Inflammatory macrophage treated with lipopolysaccharide for 4 hours (primary cell): ENCODE data around the gene MRPL32.

Experiments used
- DNase-seq: peaks from one replicate; pipeline ENCODE4 v3.0.0-alpha.2; 2020

The MRPL32 gene

DNA sequence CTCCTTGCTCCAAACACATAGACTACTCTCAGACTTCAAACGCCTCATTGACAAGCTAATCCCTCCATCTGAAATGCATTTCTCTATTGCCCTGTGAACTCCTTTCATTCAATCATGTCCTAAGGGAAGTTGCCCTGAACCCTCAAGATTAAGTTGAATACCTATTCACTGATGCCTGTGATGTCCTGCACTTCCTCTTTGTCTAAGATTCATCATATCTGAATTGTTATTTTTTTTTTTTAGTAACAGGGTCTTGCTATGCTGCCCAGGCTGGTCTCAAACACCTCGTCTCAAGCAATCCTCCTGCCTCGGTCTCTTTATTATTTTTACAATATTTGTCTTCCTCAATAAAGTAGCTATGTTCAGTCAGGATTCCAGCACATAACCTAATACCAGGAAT is 3.4 kb upstream of the MRPL32 start:
- no peak for DNase-seq

- DNase-seq, result no peak
Observed at GRCh38 chr7:42929449-42929848, 2.7 kb upstream of the MRPL32 start.

DNA sequence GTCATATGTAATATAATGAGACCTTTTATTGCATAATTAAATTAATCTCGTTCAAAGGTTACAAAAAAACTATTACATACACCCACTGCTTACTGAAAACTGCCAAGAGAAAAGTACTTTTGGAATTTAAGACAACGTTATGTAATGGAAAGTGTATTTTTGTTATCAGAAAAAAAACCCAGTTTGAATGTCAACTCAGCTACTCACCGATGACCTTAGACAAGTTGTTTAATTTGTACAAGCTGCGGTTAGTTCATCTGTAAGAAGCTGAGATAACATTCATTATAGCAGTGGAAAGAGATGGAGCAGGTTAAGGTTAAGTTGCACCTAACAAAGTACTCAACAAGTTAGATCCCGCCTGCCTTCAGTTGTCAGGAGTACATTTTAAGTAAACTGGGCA is 1.3 kb upstream of the MRPL32 start:
- DNase-seq, result no peak

DNA sequence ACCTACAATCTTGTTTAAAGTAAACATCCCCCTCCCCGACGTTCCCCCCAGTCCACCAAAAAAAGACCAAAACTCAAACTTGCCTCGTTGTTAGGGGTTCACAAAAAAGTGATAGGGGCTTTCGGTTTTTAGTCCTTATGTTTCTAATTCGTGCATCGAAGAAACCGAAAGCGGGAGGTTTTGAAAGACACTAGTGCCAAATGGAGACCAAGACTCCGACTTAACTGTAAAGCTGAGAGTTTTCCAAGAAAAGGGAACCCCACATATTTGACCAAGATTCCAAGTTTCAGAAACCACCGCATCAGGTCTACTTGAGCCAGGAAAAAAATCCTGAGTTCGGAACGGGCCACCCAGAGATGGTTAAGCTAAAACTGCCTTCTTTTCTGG is 736 bp upstream of the MRPL32 start:
- peak; percentile 75 for DNase-seq

DNA sequence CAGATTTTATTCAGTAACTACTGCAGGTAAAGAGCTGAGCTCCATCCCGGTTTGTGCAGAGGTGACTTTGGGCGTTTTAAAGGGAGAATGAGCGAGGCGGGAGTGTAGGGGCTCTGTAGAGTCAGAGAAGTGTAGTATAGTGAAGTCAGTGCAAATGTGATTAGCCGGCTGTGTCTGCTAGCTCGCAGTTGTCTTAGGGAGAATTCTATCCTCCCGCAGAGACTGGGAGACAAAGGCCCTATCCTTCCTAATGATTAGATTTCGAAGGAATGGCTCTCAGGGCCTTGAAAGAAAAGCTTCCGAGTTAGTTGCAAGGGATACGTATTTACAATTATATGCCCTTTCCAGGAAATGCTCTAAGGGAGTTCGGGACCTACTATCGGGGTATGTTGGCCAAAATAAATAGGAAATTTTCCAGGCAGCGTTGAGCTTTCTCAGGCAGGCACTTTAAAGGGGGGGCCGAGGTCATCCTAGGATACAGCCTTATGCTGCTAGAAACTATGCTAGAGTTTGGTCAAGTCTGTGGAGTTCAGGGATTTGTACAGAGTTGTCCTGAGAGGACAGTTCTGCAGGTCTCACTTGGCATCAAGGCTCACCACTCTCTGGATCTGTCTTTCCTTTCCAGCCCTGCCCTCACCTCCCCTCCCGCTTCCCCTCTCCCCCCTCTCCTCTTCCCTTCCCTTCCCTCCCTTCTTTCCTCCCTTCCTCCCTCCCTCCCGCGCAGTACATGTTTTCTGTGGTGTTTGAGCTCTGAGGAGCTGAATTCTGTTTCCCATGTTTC is 825 bp downstream of the MRPL32 start:
- DNase-seq, result no peak

GRCh38 chr7:42934291-42934690 is 2.1 kb downstream of the MRPL32 start:
- peak; percentile 59 for DNase-seq

DNA sequence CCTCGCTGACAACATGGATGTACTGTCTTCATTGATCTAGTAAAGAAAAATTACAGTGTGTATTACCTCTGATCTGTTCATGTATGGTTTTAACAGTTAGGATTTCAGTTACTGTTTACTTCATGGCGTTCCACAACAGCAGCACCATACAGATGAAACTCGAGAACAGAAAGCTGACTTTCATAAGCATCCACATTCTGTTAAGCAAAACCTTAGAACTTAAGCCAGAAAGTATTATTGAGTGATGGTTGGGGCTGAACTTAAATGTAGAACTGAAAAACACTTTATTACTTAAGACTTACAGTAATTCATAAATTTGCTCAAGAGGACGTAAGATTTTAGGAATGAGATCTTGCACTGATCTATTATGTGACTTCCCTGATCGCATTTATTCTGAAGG is 3.7 kb downstream of the MRPL32 start:
- DNase-seq, result no peak

DNA sequence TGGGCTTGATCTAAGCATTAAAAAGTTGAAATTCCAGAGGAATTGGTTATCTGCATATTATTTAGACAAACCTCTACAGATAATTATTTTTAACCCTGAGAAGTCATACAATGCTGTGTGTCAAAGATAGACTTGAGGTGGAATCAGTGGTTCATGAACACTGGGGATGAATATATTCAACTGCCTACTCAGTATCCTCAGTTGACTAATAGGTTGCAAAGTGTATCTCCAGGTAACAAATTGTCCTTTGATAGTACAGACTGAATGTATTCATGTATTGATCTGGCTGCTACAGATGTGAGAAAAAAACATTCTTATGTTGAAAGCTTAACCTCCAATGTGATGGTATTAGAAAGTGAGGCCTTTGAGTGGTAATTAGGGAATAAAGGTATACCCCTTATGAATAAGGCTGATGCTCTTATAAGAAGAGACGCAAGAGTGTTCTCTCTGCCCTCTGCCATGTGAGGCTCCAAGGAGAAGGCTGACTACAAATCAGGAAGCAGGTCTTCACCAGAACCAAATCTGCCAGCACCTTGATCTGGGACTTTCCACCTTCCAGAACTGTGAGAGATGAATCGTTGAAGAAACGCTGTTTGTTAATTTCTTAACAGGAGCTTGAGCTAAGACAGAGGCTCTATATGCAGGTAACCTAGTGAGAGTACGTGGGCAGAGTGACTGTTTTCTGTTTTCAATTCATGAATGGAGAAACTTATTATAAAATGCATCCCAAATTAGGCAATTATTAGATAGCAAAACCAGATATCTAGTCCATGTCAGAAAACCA is 7.5 kb downstream of the MRPL32 start:
- no peak for DNase-seq

- DNase-seq, result peak; percentile 78
Observed at GRCh38 chr7:42940985-42941847, 9.0 kb downstream of the MRPL32 start.

GRCh38 chr7:42945821-42946626 is 13.8 kb downstream of the MRPL32 start:
- DNase-seq, result peak; percentile 88

DNA sequence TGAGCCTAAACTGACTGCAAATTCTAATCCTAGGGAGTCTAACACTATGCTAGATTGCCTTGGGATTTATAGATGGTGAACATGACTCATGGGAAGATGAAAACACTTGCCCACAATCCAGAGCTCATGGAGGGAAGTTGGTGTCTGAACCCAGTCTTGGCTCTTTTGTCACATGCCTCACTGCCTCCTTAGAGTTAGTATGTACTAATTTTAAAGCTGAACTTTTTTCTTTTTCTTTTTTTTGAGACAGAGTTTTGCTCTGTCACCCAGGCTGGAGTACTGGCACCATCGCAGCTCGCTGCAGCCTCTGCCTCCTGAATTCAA is 14.4 kb downstream of the MRPL32 start:
- peak; percentile 77 for DNase-seq

DNA sequence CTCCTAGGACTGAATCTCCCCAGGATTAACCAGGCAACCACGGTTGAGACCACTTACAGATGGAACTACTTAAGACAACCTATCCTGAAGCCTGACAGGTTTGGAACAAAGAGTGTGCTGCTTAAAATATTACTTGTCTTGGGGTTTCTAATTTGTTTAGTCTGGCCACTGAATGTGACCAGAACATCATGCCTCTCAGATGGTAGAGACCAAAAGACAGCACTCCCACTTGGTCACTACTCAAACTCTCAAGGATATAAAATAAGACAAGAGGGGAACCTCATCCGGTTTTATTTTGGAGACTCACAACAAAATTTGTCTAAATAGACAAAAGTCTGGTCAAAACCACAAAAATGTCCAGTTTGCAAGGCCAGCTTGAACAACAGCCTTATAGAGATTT is 15.3 kb downstream of the MRPL32 start:
- DNase-seq, result no peak

- no peak for DNase-seq
Observed at GRCh38 chr7:42950417-42950816, 18.2 kb downstream of the MRPL32 start.

DNA sequence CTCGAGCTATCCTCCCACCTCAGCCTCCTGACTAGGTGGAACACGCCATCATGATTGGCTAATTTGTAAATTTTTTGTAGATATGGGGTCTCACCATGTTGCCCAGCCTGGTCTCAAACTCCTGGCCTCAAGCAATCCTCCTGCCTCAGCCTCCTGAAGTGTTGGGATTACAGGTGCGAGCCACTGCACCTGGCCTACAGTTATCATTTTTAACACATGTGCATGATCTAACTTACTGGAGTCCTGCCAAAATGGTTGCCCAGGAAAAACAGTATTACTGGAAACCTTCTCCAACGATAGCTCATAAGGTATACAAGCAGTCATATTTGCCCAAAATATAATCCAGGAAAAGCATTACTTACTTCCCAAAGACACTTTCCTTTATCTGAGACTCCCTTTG is 20.2 kb downstream of the MRPL32 start:
- no peak for DNase-seq

DNA sequence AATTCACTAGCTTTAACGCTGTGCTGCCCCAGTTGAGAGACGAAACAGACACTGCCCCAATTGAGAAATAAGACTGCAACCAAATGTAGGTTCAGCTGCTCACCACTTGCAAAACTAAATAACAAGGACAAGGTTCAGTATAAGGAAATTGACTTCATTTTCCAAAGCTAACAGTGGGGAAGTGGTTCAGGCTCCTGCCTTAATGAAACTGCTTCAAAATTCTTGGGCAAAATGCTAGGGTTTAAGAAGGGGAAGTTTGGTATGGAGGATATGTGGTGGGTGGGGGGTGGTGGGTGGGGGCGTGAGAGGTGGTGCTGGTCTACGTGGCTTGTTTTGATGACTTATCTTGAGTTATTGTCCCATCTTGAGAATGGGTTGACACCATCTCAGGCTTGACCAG is 21.8 kb downstream of the MRPL32 start:
- DNase-seq, result peak; percentile 91

- DNase-seq, result no peak
Observed at GRCh38 chr7:42956062-42956461, 23.9 kb downstream of the MRPL32 start.

GRCh38 chr7:42959549-42959948 is 27.4 kb downstream of the MRPL32 start:
- no peak for DNase-seq

- DNase-seq, result peak; percentile 34
Observed at GRCh38 chr7:42960762-42961161, 28.6 kb downstream of the MRPL32 start.

- peak; percentile 40 for DNase-seq
Observed at GRCh38 chr7:42961170-42961569, 29.0 kb downstream of the MRPL32 start.

GRCh38 chr7:42964293-42964692 is 32.1 kb downstream of the MRPL32 start:
- no peak for DNase-seq

- DNase-seq, result peak; percentile 40
Observed at GRCh38 chr7:42964849-42965805, 33.0 kb downstream of the MRPL32 start.

DNA sequence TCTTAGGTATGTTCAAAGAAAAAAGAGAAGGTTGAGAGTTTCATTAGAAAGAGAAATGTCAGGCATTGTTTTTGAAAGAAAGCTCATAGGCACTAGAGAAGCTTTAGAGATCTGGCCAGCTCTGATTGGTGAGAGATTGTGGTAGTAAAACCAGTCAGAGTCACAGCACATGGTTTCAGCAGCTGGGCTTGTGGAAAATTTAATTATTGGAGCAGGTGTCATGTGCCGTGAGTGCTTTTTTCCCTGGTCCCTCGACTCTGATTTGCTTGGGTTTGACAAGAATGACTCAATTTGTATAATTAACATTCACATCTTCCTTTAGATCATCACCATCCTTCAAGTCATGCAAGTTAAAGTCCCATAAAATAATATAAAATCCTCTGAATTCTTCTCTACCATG is 35.2 kb downstream of the MRPL32 start:
- DNase-seq, result no peak
